Measurements from ENCODE around the gene FGF8. TPM values are rescaled to one million over a fixed set of nuclear protein-coding genes. Genes with fewer than 3 reads are reported as not detected.

Gene FGF8
- polyA plus RNA-seq, 1 experiment, result not detected

- ChIA-PET POLR2A (no interaction called here), CTCF (interaction anchor here (1.5 to 3.2 kb wide), 3 partner anchors 9 to 170 kb away, joined by 7 to 20 read pairs (median 20); partner anchors contain the start of gene NPM3)
- no peak for DNase-seq (ENCODE audit: low read depth)
Observed at GRCh38 chr10:101772017-101772894, 3.7 kb downstream of the FGF8 start.

GRCh38 chr10:101771380-101771779 is 4.5 kb downstream of the FGF8 start:
- H3K36me3 ChIP-seq (ENCODE audit: control insufficient read depth, insufficient read depth, low read length), result no peaks in the 10 kb centered on the region
- peaks cover 52% of the 10 kb centered on the region for H3K27me3 ChIP-seq (ENCODE audit: control insufficient read depth, insufficient read depth, low read length)
- no peak overlapping the region for H3K4me3 ChIP-seq (ENCODE audit: low read depth, low read length)
- POLR2A ChIA-PET, result no interaction called here
- no peak for TF ChIP-seq CTCF (IDR thresholded peaks at IDR 0.05; ENCODE audit: insufficient read depth, low read depth, low read length)
- no peak for DNase-seq (ENCODE audit: low read depth)
- CTCF ChIA-PET, result interaction anchor here (0.8 to 3.2 kb wide), 2 partner anchors 10 kb away, joined by 5 to 20 read pairs; no protein-coding TSS in a partner anchor

More at GRCh38 chr10:101772017-101772894, 3.7 kb downstream of the FGF8 start:
- Histone ChIP-seq H3K4me3 (ENCODE audit: low read depth, low read length) (no peak overlapping the region), H3K36me3 (ENCODE audit: control insufficient read depth, insufficient read depth, low read length) (no peaks in the 10 kb centered on the region), H3K27me3 (ENCODE audit: control insufficient read depth, insufficient read depth, low read length) (peaks cover 54% of the 10 kb centered on the region)
- no peak for TF ChIP-seq CTCF (IDR thresholded peaks at IDR 0.05; ENCODE audit: insufficient read depth, low read depth, low read length)

- no peak for DNase-seq (ENCODE audit: low read depth)
- ChIA-PET CTCF (interaction anchor here (0.8 to 3.6 kb wide), 3 partner anchors 9 to 11 kb away, joined by 5 to 20 read pairs (median 11); no protein-coding TSS in a partner anchor), POLR2A (no interaction called here)
- no peak for TF ChIP-seq CTCF (IDR thresholded peaks at IDR 0.05; ENCODE audit: insufficient read depth, low read depth, low read length)
- Histone ChIP-seq H3K27me3 (ENCODE audit: control insufficient read depth, insufficient read depth, low read length) (peaks cover 55% of the 10 kb centered on the region), H3K36me3 (ENCODE audit: control insufficient read depth, insufficient read depth, low read length) (no peaks in the 10 kb centered on the region), H3K4me3 (ENCODE audit: low read depth, low read length) (no peak overlapping the region)
Observed at GRCh38 chr10:101770331-101771215, 5.3 kb downstream of the FGF8 start.

DNA sequence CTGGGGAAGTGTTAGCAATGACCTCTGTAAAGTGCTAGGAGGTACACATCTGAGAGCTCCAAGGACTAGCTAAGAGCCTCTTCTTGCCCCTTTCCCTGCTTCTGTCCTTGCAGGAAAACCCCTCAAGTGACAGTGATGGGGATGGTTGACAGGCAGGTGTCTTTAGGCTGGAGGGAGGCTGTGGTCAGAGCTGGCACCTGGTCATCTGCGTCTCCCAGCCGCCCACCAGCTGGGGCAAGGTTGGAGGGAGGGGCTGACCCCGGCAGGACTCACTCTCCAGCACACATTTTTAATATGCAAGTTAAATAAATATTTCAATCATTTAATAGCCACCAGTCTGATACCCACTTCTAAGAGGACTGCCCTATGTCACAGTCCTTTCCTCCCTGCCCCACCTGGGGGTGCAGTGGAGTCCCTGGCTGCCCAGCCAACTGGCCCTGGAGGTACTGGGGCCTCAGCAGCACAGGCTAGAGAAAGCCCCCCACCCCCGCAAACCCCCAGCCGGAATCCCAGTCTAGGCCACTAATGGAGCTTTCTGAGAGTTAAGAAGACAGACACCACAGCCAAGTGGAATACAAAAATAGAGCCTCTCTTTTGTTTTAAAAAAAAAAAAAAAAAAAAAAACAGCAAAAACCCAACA is 6.3 kb downstream of the FGF8 start:
- no peak overlapping the region for H3K4me3 ChIP-seq (ENCODE audit: low read depth, low read length)
- no peak for TF ChIP-seq CTCF (IDR thresholded peaks at IDR 0.05; ENCODE audit: insufficient read depth, low read depth, low read length)
- H3K27me3 ChIP-seq (ENCODE audit: control insufficient read depth, insufficient read depth, low read length), result peaks cover 53% of the 10 kb centered on the region
- no peaks in the 10 kb centered on the region for H3K36me3 ChIP-seq (ENCODE audit: control insufficient read depth, insufficient read depth, low read length)
- ChIA-PET CTCF (interaction anchor here (0.9 to 3.6 kb wide), 2 partner anchors 11 to 167 kb away, joined by 3 to 11 read pairs; no protein-coding TSS in a partner anchor), POLR2A (no interaction called here)
- no peak for DNase-seq (ENCODE audit: low read depth)

Measured in BJ (cell line).